Astrocyte (in vitro differentiated cells and primary cell): ENCODE data around the gene DLGAP1.

ENCODE experiments used
- CTCF ChIP-seq: IDR thresholded peaks from 2 replicates; pipeline ENCODE4 v1.5.1; 2011; ENCODE audit warnings: low read depth, mild to moderate bottlenecking, inconsistent platforms, low read length, moderate library complexity; ENCODE audit not compliant: insufficient read depth
- EZH2 ChIP-seq: IDR thresholded peaks from 2 replicates; pipeline ENCODE4 v1.6.1; 2012; ENCODE audit warnings: mild to moderate bottlenecking, low read length, inconsistent platforms; ENCODE audit not compliant: insufficient read depth

DNA sequence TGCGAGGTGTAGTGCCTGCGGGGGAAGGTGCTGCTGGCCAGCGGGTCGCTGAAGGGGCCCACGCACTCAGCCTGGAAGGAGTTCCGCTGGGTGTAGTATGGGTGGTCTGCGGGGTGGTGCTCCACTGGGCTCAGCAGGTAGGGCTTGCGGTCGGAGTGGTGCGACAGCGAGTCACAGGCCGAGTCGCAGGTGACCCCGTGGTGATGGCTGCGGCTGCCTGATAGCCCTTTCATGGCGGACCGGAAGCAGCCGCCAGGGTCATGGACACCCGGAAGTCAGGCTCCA is 575.3 kb downstream of the DLGAP1 start:
- no peak for TF ChIP-seq CTCF
- TF ChIP-seq EZH2, result no peak
